CD14-positive monocyte (primary cell): ENCODE data around the gene PPFIBP2. TPM values are rescaled to one million over a fixed set of nuclear protein-coding genes. Genes with fewer than 3 reads are reported as not detected.

ENCODE experiments used
- DNase-seq, 3 donors: peaks; one replicate each; pipeline ENCODE4 v3.0.0-alpha.2; 2011 to 2022
- H2AFZ ChIP-seq: 2 replicates; pipeline ENCODE4 v1.6.0; 2012; ENCODE audit warnings: mild to moderate bottlenecking, low read depth, low read length, inconsistent platforms; ENCODE audit not compliant: insufficient read depth, poor library complexity, severe bottlenecking
- H3K27ac ChIP-seq, 2 donors: 1 replicate in 1 of 2; 2 replicates in 1 of 2; pipeline ENCODE4 v1.5.1; 2012 to 2013; ENCODE audit warnings: low read length in 2 of 2, control low read depth in 1 of 2, inconsistent platforms in 1 of 2, low read depth in 1 of 2, mild to moderate bottlenecking in 1 of 2
- H3K27me3 ChIP-seq, 2 donors: one replicate each; pipeline versions ENCODE4 v1.6.0 to v1.6.1; 2011 to 2013; ENCODE audit warnings: low read length in 2 of 2; ENCODE audit not compliant: control insufficient read depth in 2 of 2, insufficient read depth in 2 of 2
- H3K36me3 ChIP-seq, 2 donors: replicated peaks in 1 of 2; 1 replicate in 1 of 2; 2 replicates in 1 of 2; pipeline versions ENCODE4 v1.5.1 to v1.6.1; 2012 to 2013; ENCODE audit warnings: low read length in 2 of 2, control low read depth in 1 of 2, inconsistent platforms in 1 of 2, mild to moderate bottlenecking in 1 of 2; ENCODE audit not compliant: insufficient read depth in 2 of 2, control insufficient read depth in 1 of 2
- H3K4me1 ChIP-seq, 2 donors: 1 replicate in 1 of 2; 2 replicates in 1 of 2; pipeline versions ENCODE4 v1.5.1 to v1.6.1; 2012 to 2013; ENCODE audit warnings: low read length in 2 of 2, control low read depth in 1 of 2, inconsistent platforms in 1 of 2, mild to moderate bottlenecking in 1 of 2, moderate library complexity in 1 of 2; ENCODE audit not compliant: insufficient read depth in 2 of 2, control insufficient read depth in 1 of 2
- H3K4me2 ChIP-seq: replicated peaks from 2 replicates; pipeline ENCODE3; 2012; ENCODE audit warnings: low read length, moderate library complexity, mild to moderate bottlenecking; ENCODE audit not compliant: poor library complexity, severe bottlenecking; ENCODE audit errors: extremely low read depth
- H3K4me3 ChIP-seq, 3 experiments: fragments of 200-600 bp in 1 of 3; sonication (generic) in 1 of 3; replicated peaks in 1 of 3; 1 replicate in 2 of 3; 2 replicates in 1 of 3; pipeline ENCODE4 v1.5.1; 2011 to 2013; ENCODE audit warnings: low read length in 3 of 3, mild to moderate bottlenecking in 3 of 3, control low read depth in 2 of 3, low read depth in 2 of 3, inconsistent platforms in 1 of 3, moderate library complexity in 1 of 3
- H3K79me2 ChIP-seq: 2 replicates; pipeline ENCODE4 v1.6.0; 2012; ENCODE audit warnings: mild to moderate bottlenecking, control low read depth, inconsistent platforms, low read length, moderate library complexity; ENCODE audit not compliant: insufficient read depth
- H3K9ac ChIP-seq: 2 replicates; pipeline ENCODE4 v1.6.0; 2017; ENCODE audit warnings: low read length, mild to moderate bottlenecking; ENCODE audit not compliant: insufficient read depth, poor library complexity, severe bottlenecking
- H3K9me3 ChIP-seq, 2 donors: replicated peaks in 1 of 2; 1 replicate in 1 of 2; 2 replicates in 1 of 2; pipeline versions ENCODE4 v1.5.1 to v1.6.1; 2012 to 2013; ENCODE audit warnings: low read length in 2 of 2, control low read depth in 1 of 2; ENCODE audit not compliant: control insufficient read depth in 1 of 2, insufficient read depth in 1 of 2
- H4K20me1 ChIP-seq: 2 replicates; pipeline ENCODE4 v1.6.0; 2012; ENCODE audit warnings: mild to moderate bottlenecking, low read length, control low read depth, moderate library complexity; ENCODE audit not compliant: insufficient read depth
- H3K27ac Mint-ChIP-seq, 7 donors: one replicate each; pipeline ENCODE4 v1.8.0; 2020; ENCODE audit warnings: mild to moderate bottlenecking in 7 of 7, mixed read lengths in 7 of 7, moderate library complexity in 6 of 7, inconsistent platforms in 2 of 7
- H3K27me3 Mint-ChIP-seq, 3 donors: one replicate each; pipeline ENCODE4 v1.8.0; 2021 to 2022; ENCODE audit warnings: low read depth in 3 of 3, mild to moderate bottlenecking in 3 of 3, mixed read lengths in 3 of 3, moderate library complexity in 3 of 3, inconsistent platforms in 1 of 3
- H3K36me3 Mint-ChIP-seq, 2 donors: one replicate each; pipeline ENCODE4 v1.8.0; 2020; ENCODE audit warnings: mixed read lengths in 2 of 2, inconsistent platforms in 1 of 2, mild to moderate bottlenecking in 1 of 2
- H3K4me1 Mint-ChIP-seq: one replicate; pipeline ENCODE4 v1.8.0; 2020; ENCODE audit warnings: mild to moderate bottlenecking, mixed read lengths
- H3K4me3 Mint-ChIP-seq, 2 donors: one replicate each; pipeline ENCODE4 v1.8.0; 2020; ENCODE audit warnings: mild to moderate bottlenecking in 2 of 2, mixed read lengths in 2 of 2, moderate library complexity in 1 of 2
- H3K9me3 Mint-ChIP-seq, 7 donors: one replicate each; pipeline ENCODE4 v1.8.0; 2020 to 2022; ENCODE audit warnings: mixed read lengths in 7 of 7, mild to moderate bottlenecking in 6 of 7, moderate library complexity in 6 of 7, inconsistent platforms in 2 of 7
- CTCF ChIP-seq: fragments of 200-600 bp; IDR thresholded peaks from one replicate; pipeline ENCODE4 v1.8.0; 2022; ENCODE audit warnings: antibody characterized with exemption, mild to moderate bottlenecking
- WGBS: methylation state at CpG from one replicate; pipeline ENCODE4 v1.1.5; 2013; ENCODE audit warnings: missing lambda C conversion rate; ENCODE audit not compliant: insufficient coverage; 5-methylcytosine and 5-hydroxymethylcytosine counted together
- intact Hi-C, 2 donors: fragments of 100-400 bp; cut with micrococcal nuclease; formaldehyde crosslinking; loops; one replicate each; pipeline versions ENCODE4 v1.15.0 to v1.15.1; 2023
- polyA plus RNA-seq, 3 donors: library from polyadenylated mRNA; depleted of rRNA in 1 of 3; unstranded in 2 of 3; stranded (reverse) in 1 of 3; fragments of 300-500 nt in 2 of 3; fragments of >200 nt in 1 of 3; fragmentation: Illumina TruSeq in 2 of 3; gene quantifications; 1 replicate in 2 of 3; 2 replicates in 1 of 3; pipeline ENCODE4 v1.2.3, GENCODE V29; 2012 to 2021

The PPFIBP2 gene
- polyA plus RNA-seq, 3 donors = 5.9 to 41.6 (median 8.6) TPM

- no peak for TF ChIP-seq CTCF
- Histone ChIP-seq H3K4me1 (peaks cover 8 to 15% of the 10 kb centered on the region in 2 donors), H3K79me2 (no peaks in the 10 kb centered on the region), H3K27ac (no peak overlapping the region), H3K36me3 (peaks cover 65 to 82% of the 10 kb centered on the region in 2 donors), H4K20me1 (peaks cover 17% of the 10 kb centered on the region), H3K4me2 (no peak overlapping the region), H3K9me3 (no peaks in the 10 kb centered on the region), H3K9ac (no peak overlapping the region), H3K4me3 (no peak overlapping the region), H3K27me3 (no peaks in the 10 kb centered on the region), H2AFZ (no peak overlapping the region)
- Mint-ChIP-seq H3K27ac (peak overlapping the region in 1 of 7 donors; percentile 48), H3K4me1 (peaks cover 15% of the 10 kb centered on the region), H3K36me3 (peaks cover 78 to 82% of the 10 kb centered on the region in 2 donors), H3K4me3 (no peak overlapping the region), H3K9me3 (no peaks in the 10 kb centered on the region), H3K27me3 (peaks cover 2 to 5% (median 3%) of the 10 kb centered on the region in 3 donors)
- WGBS = 94% methylated on average over 4 of the region's 4 CpGs
- DNase-seq = no peak
- intact Hi-C loops = no loop called here
Measured at GRCh38 chr11:7654195-7654705, 140.5 kb downstream of the PPFIBP2 start.

GRCh38 chr11:7655253-7656217 is 141.7 kb downstream of the PPFIBP2 start:
- H3K27me3 ChIP-seq = no peaks in the 10 kb centered on the region
- H3K36me3 Mint-ChIP-seq = peaks cover 65 to 69% of the 10 kb centered on the region in 2 donors
- intact Hi-C loops = no loop called here
- no peaks in the 10 kb centered on the region for H3K9me3 Mint-ChIP-seq
- H4K20me1 ChIP-seq = peaks cover 17% of the 10 kb centered on the region
- H3K27me3 Mint-ChIP-seq = peaks cover 2 to 3% (median 3%) of the 10 kb centered on the region in 3 donors
- H2AFZ ChIP-seq = no peak overlapping the region
- peaks cover 13% of the 10 kb centered on the region for H3K4me1 Mint-ChIP-seq
- no peak for TF ChIP-seq CTCF
- no peak for DNase-seq
- H3K27ac ChIP-seq = no peak overlapping the region
- no peak overlapping the region for H3K4me3 Mint-ChIP-seq
- H3K36me3 ChIP-seq = peaks cover 53 to 69% of the 10 kb centered on the region in 2 donors
- no peaks in the 10 kb centered on the region for H3K9me3 ChIP-seq
- H3K4me3 ChIP-seq = no peak overlapping the region
- H3K79me2 ChIP-seq = no peaks in the 10 kb centered on the region
- no peak overlapping the region for H3K9ac ChIP-seq
- 90% methylated on average over 12 of the region's 14 CpGs for WGBS
- peaks cover 8 to 13% of the 10 kb centered on the region in 2 donors for H3K4me1 ChIP-seq
- no peak overlapping the region for H3K4me2 ChIP-seq
- H3K27ac Mint-ChIP-seq = peak overlapping the region in 1 of 7 donors; percentile 12
